ENCODE data around the gene HPS6.
A peak's percentile ranks its signal among the peaks of the same experiment; 100 is the strongest.

The HPS6 gene

DNA sequence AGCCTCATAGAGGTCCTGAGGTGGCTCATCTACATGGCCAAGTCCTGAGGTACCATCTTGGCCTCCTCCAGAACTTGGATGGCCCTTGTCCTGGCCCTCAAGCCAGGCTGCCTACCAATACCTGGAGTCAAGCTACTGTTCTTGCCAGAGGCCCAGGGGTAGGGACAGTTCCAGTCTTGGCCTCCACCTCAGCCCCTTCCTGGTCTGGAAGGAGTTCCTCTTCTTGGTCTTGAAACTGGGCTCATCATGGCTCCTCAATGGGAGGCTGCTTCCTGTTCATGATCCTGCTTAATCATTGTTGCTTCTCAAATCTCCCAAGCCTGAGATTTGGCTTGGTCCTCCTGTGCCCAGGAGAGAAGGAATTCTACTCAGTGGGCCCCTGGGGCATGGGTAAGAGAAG lies 3.9 kb downstream of the HPS6 start:
- no peak for DNase-seq

- peak; percentile 94 for DNase-seq
These were observed 7.8 kb downstream of the HPS6 start for GRCh38 chr10:102072673-102073527.

- peak; percentile 83 for DNase-seq
These were observed 18.4 kb downstream of the HPS6 start for GRCh38 chr10:102083541-102083940.

DNA sequence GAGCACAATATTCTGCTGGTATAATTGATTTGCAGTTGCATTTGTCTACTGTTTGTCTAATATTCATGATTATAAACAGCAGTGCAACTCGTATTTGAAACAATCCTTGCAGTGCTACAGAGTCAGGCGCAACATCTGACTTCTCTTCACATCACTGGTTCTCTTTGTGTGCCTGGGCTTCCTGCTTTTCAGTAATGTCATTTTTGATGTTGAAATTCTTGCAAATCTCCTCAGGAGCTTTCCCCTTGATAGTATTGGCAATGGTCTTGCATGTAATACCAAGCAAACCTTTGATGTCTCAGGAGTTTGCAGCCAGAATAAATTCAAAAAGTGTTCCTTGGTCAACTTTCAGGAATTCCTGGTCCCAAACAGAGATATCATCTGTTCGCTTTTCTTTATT lies 20.2 kb downstream of the HPS6 start:
- DNase-seq, result no peak

DNA sequence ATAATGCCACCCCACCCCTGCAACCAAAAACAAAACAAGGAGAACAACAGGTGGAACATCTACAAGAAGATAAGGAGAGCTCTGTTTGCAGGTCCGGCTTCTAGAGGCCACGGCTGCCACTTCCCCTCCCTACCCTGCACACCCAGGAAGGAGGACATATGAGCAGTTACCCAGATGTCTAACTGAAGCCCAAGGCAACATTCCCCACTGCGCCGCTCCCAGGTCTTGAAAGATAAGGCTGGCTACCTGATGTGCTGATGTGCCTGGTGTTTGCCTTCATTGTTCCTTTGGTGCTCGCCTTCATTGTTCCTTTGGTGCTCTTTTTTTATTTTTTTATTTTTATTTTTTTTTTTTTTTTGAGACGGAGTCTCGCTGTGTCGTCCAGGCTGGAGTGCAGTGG lies 21.0 kb downstream of the HPS6 start:
- DNase-seq, result no peak

- DNase-seq, result no peak
These were observed 25.6 kb downstream of the HPS6 start for GRCh38 chr10:102090772-102091171.

GRCh38 chr10:102096449-102096848 lies 31.3 kb downstream of the HPS6 start:
- DNase-seq, result no peak

DNA sequence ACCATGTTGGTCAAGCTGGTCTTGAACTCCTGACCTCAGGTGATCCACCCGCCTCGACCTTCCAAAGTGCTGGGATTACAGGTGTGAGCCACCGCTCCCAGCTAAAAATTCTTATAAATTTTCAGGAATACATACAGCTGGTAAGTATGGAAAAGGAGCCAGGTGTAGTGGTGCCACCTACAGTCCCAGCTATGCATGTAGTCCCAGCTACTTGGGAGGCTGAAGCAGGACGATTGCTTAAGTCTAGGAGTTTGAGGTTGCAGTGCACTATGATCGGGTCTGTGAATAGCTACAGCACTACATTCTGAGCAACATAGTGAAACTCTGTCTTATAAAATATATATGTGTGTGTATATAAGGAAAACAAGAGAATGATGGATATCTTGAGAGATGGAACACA lies 36.0 kb downstream of the HPS6 start:
- no peak for DNase-seq

DNA sequence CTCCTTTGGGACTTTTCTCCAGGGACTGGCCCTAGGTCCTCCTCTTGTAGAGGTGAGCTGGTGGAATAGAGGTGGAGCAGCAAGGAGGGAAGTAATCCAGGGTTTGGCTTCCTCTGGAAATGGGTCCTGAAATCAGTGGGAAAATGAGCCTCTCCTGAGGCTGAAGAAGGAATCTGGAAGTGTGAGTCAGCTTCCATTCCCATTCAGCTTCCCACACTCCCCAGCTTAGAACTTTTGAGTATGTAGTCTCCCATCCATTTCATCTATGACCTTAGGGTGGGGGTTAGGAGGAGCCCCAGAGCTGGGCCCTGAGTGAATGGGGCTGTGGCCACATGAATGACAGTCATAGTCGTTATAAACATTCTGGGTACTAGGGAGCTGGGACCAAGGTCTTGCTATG lies 37.3 kb downstream of the HPS6 start:
- no peak for DNase-seq

DNA sequence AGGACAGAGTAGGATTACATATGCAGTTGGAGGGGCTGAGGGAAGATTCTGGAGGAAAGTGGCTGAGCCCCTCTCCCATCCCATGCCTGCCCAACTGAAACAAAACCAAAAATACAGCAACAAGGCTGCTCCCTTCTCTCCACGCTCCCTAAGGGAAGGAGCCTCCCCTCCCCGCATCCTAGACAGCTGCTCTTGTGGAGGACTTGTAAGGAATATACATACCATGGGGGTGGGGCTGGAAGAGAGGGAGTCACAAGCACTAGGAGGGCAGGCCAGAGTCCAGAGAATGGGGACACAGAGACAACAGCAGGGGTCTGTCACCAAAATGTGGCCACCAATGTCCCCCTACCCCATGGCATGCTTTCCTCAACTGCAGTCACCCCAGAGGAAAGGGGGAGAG lies 41.8 kb downstream of the HPS6 start:
- DNase-seq, result no peak

- DNase-seq, result no peak
These were observed 44.3 kb downstream of the HPS6 start for GRCh38 chr10:102109166-102110116.

DNA sequence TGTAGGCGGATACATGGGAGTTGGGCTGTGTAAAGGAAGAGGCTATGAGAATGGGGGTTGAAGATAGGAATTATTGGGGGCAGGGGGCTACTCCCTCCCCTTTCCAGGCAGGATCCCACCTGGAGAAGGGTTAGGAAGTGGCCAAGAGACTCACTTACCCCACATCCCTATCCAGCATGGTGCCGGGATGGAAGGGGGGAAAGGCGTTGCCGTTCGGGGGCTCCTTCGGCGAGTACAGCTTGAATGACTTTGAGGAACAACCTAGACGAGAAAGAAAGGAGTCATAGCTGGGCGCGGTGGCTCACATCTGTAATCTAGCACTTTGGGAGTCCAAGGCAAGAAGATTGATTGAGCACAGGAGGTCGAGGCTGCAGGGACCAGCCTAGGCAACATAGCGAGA lies 46.1 kb downstream of the HPS6 start:
- no peak for DNase-seq

DNA sequence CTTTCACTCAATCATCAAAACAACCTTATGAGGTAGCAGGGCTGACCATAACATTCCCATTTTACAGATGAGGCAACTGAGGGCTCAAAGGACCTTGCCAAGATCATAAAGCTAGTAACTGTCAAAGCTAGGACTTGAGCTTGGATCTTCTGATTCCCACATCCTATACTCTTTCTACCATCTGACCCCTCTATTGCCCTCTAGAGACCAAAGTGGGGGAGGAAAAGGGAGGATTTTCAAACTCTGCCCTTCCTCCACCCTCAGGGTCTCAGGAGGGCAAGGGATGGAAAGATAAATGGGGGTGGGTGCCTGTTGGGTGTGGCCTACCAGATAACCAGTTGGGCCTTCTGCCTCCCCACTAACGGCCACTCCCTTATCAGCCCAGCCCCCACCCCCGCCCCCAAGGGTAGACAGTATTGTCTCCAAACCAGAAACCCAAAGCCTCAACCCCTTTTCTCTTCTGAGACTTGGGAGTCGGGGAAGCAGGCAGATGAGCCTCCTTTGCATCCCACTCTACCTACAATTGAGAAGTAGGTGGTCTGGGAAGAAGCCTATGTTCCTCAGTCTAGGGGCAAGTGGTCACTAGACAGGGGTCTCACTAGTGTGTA lies 47.2 kb downstream of the HPS6 start:
- DNase-seq, result peak; percentile 98

DNA sequence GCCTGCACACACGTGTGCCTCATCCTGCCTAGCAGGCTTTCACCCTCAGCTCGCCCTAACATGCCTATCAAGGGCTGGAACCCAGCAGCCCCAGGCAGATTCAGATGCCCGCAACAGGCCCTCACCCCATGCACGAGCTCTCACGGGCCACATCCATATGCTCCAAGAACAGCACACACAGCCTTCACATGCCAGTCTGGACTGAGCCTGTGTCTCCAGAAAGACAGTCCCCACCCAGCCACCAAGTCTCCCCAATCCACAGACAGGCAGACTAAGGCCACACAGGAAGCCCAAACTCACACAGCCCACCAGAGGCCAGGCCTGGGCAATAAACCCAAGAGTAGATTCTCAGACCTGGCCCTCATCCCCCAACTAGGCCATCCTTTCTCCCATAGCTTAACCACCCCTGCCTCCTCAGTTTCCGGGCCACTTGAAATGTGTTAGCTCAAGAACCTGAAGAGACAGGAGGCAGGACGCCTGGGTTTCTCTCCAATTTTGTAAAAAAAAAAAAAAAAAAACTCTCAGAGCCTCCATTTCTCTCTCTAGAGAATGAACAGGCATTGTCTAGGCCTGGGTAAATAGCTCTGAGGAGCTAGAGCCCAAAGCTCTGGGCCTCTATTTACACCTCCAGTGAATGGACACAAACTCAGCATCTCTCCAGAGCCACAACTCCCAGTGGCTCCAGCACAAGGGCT lies 48.3 kb downstream of the HPS6 start:
- peak; percentile 81 for DNase-seq

- DNase-seq, result peak; percentile 58
These were observed 49.1 kb downstream of the HPS6 start for GRCh38 chr10:102113956-102114857.

DNA sequence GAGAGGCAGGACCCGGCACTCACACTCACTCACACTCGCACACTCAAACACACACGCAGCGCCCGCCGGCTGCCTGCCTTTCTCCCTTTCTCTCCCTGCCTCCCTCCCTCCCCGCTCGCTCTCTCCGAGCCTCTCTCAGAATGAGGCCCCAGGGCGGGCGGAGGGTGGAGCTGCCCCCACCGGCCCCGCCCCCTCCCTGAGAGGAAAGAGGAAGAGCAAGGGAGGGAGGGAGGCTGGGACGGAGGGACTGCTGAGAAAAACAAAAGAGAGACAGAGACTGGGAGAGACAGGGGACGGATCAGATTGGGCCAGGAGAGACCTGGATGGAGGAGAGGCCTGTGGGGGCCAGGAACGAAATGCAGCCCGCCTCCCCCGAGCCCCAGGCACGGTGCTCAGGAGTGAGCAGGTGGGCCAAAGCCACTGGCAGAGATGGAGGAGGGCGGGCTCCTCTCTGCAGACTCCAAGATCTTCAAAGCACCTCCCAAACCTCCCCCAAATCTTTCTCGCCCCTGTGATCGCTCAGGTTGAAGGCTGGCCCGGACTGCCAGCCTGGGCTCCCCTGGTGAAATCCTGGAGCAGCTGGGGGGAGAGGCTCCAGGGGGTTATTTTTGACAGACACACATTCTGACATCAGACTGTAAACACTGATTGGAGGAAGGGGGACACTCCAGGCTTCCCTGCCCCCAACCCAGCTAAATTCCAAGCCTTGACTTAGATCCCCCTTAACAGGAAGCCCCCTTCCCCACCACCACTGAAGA lies 49.9 kb downstream of the HPS6 start:
- DNase-seq, result peak; percentile 97

- no peak for DNase-seq
These were observed 50.6 kb downstream of the HPS6 start for GRCh38 chr10:102115775-102116174.

DNA sequence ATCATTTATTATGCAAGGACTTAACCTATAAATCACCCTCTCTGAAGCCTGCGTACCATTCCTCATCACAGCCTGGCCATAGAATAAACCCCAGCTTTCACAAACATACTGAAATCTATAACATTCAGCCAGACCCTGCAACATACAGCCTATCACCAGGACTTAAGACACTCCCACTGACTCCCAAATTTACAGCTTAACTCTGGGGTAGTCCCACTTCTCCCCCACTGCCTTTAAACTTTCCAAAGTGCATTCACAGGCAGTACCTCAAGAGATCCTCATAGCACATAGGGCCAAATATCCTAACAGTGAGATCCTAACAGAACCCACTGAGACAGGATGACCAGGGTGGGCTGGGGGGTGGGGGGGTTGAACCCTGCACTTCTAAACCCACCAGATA lies 51.5 kb downstream of the HPS6 start:
- DNase-seq, result no peak

Measured in hematopoietic multipotent progenitor cell treated with erythropoietin and hydrocortisone succinate and interleukin-3 and kit ligand, for 6 days (in vitro differentiated cells).